SK-N-SH (cell line): Measurements from ENCODE around the gene ANKRD10. TPM values are rescaled to one million over a fixed set of nuclear protein-coding genes. Genes with fewer than 3 reads are reported as not detected.

Source experiments
- CTCF ChIA-PET: fragments of 300-600, 350-600 bp; formaldehyde crosslinking; extraction: SDS; loops from one replicate; lab custom pipeline; 2021; lab: Yijun Ruan, JAX
- POLR2A ChIA-PET: fragments of 350-600 bp; sonication (Branson Sonifier 250); formaldehyde crosslinking; extraction: SDS; loops from one replicate; lab custom pipeline; 2020; ENCODE audit warnings: antibody characterized with exemption, inconsistent platforms; lab: Yijun Ruan, JAX
- DNase-seq: peaks from one replicate; pipeline ENCODE4 v3.0.0; 2012
- H2AFZ ChIP-seq: fragments of 200-600 bp; sonication (generic); 2 replicates; pipeline ENCODE4 v1.8.1; 2016; ENCODE audit warnings: antibody characterized with exemption, mild to moderate bottlenecking, low read depth
- H3F3A ChIP-seq: fragments of 200-600 bp; sonication (generic); replicated peaks from 2 replicates; pipeline ENCODE3; 2016; ENCODE audit warnings: antibody characterized with exemption, mild to moderate bottlenecking; ENCODE audit not compliant: insufficient read depth
- H3K27ac ChIP-seq, 2 experiments: fragments of 200-500 bp in 1 of 2; fragments of 200-600 bp in 1 of 2; sonication (Bioruptor generic) in 1 of 2; sonication (generic), shearing (Covaris generic) in 1 of 2; 2 replicates each; pipeline versions ENCODE4 v1.5.1 to v1.6.1; 2014 to 2016; ENCODE audit warnings: low read depth in 2 of 2, inconsistent platforms in 1 of 2, low read length in 1 of 2, mild to moderate bottlenecking in 1 of 2, mixed read lengths in 1 of 2
- H3K27me3 ChIP-seq: fragments of 200-600 bp; sonication (generic), shearing (Covaris generic); 2 replicates; pipeline ENCODE4 v1.6.1; 2016; ENCODE audit warnings: mixed run types; ENCODE audit not compliant: insufficient read depth
- H3K36me3 ChIP-seq, 2 experiments: fragments of 200-500 bp in 1 of 2; fragments of 200-600 bp in 1 of 2; sonication (Bioruptor generic) in 1 of 2; sonication (generic) in 1 of 2; replicated peaks in 1 of 2; 2 replicates each; pipeline versions ENCODE3 to v1.5.1; 2014 to 2016; ENCODE audit warnings: low read length in 1 of 2, mild to moderate bottlenecking in 1 of 2; ENCODE audit not compliant: insufficient read depth in 2 of 2, control insufficient read depth in 1 of 2
- H3K4me1 ChIP-seq, 2 experiments: fragments of 200-500 bp in 1 of 2; fragments of 200-600 bp in 1 of 2; sonication (Bioruptor generic) in 1 of 2; sonication (generic), shearing (Covaris generic) in 1 of 2; 2 replicates each; pipeline versions ENCODE4 v1.5.1 to v1.6.1; 2014 to 2016; ENCODE audit warnings: low read depth in 1 of 2, low read length in 1 of 2, mixed run types in 1 of 2; ENCODE audit not compliant: insufficient read depth in 2 of 2, control insufficient read depth in 1 of 2
- H3K4me2 ChIP-seq: fragments of 200-600 bp; sonication (generic), shearing (Covaris generic); 2 replicates; pipeline ENCODE4 v1.6.1; 2017; ENCODE audit warnings: mixed run types
- H3K4me3 ChIP-seq, 2 experiments: fragments of 200-500 bp in 1 of 2; fragments of 200-600 bp in 1 of 2; sonication (Bioruptor generic) in 1 of 2; sonication (generic), shearing (Covaris generic) in 1 of 2; 2 replicates each; pipeline versions ENCODE4 v1.5.1 to v1.8.1; 2014 to 2016; ENCODE audit warnings: low read depth in 2 of 2, inconsistent platforms in 1 of 2, low read length in 1 of 2, mild to moderate bottlenecking in 1 of 2, mixed read lengths in 1 of 2, moderate library complexity in 1 of 2
- H3K79me2 ChIP-seq: fragments of 200-600 bp; sonication (generic); 2 replicates; pipeline ENCODE4 v1.8.1; 2017; ENCODE audit warnings: mild to moderate bottlenecking; ENCODE audit not compliant: insufficient read depth
- H3K9ac ChIP-seq: fragments of 200-600 bp; sonication (generic); 2 replicates; pipeline ENCODE4 v1.6.1; 2017; ENCODE audit warnings: mixed run types
- H3K9me2 ChIP-seq: fragments of 200-600 bp; sonication (generic); 2 replicates; pipeline ENCODE4 v1.6.1; 2017; ENCODE audit warnings: mixed run types
- H3K9me3 ChIP-seq: fragments of 200-600 bp; sonication (generic); 2 replicates; pipeline ENCODE4 v1.6.1; 2017; ENCODE audit warnings: mixed run types, mild to moderate bottlenecking, moderate library complexity
- H4K20me1 ChIP-seq: fragments of 200-600 bp; sonication (generic); 2 replicates; pipeline ENCODE4 v1.6.1; 2017; ENCODE audit warnings: mild to moderate bottlenecking, mixed run types; ENCODE audit not compliant: insufficient read depth
- EP300 ChIP-seq, 2 experiments: IDR thresholded peaks; 2 replicates each; pipeline versions ENCODE4 v1.4.0 to v1.6.1; 2012; ENCODE audit warnings: borderline replicate concordance in 1 of 2, low read depth in 1 of 2, low read length in 1 of 2
- FOSL2 ChIP-seq: IDR thresholded peaks from 2 replicates; pipeline ENCODE4 v1.4.0; 2012; ENCODE audit warnings: low read depth, mild to moderate bottlenecking, moderate library complexity, borderline replicate concordance
- FOXJ3 ChIP-seq: sonication (generic); formaldehyde crosslinking; IDR thresholded peaks from 2 replicates; pipeline ENCODE4 v1.5.1; 2020; ENCODE audit warnings: mild to moderate bottlenecking, missing genetic modification reagents
- FOXM1 ChIP-seq: IDR thresholded peaks from 2 replicates; pipeline ENCODE4 v1.4.0; 2012; ENCODE audit warnings: low read depth, mild to moderate bottlenecking
- MEF2A ChIP-seq: IDR thresholded peaks from 2 replicates; pipeline ENCODE4 v1.4.0; 2012; ENCODE audit warnings: low read depth, borderline replicate concordance
- PBX3 ChIP-seq: IDR thresholded peaks from 2 replicates; pipeline ENCODE4; 2012
- RCOR1 ChIP-seq: fragments of 150-350 bp; IDR thresholded peaks from 2 replicates; pipeline ENCODE4 v1.6.1; 2017; ENCODE audit warnings: antibody characterized with exemption, low read length
- RFX5 ChIP-seq: IDR thresholded peaks from 2 replicates; pipeline ENCODE4 v1.6.1; 2012; ENCODE audit warnings: mild to moderate bottlenecking, improper control_type of control experiment, low read length
- SMC3 ChIP-seq: IDR thresholded peaks from 2 replicates; pipeline ENCODE4 v1.6.1; 2012; ENCODE audit warnings: low read depth, low read length, improper control_type of control experiment
- TEAD4 ChIP-seq: IDR thresholded peaks from 2 replicates; pipeline ENCODE4 v1.4.0; 2012; ENCODE audit warnings: mild to moderate bottlenecking, borderline replicate concordance; ENCODE audit not compliant: insufficient read depth
- YY1 ChIP-seq: IDR thresholded peaks from 2 replicates; pipeline ENCODE4 v1.4.0; 2012; ENCODE audit warnings: low read depth, mild to moderate bottlenecking
- ZBTB33 ChIP-seq: IDR thresholded peaks from 2 replicates; pipeline ENCODE4 v1.4.0; 2012; ENCODE audit warnings: low read depth, borderline replicate concordance
- WGBS: methylation state at CpG from one replicate; pipeline ENCODE4 v1.1.6; 2017; ENCODE audit warnings: low lambda C conversion rate; 5-methylcytosine and 5-hydroxymethylcytosine counted together
- polyA plus RNA-seq, 3 experiments: library from polyadenylated mRNA; depleted of rRNA; stranded (reverse); fragments of >200 nt; gene quantifications; 2 replicates each; pipeline ENCODE4 v1.2.3, GENCODE V29; 2012
- TF ChIP-seq, protein P1 (sequence below): fragments of 200-600 bp; sonication (generic); IDR thresholded peaks from 2 replicates; pipeline ENCODE4 v1.6.1; 2017; ENCODE audit warnings: antibody characterized with exemption, mild to moderate bottlenecking, moderate library complexity

ANKRD10 gene
- polyA plus RNA-seq, 1 of the 3 experiments (the other 2 are of a cell fraction), result 53.2 TPM

- Histone ChIP-seq H3K9me3 (no peaks in the 10 kb centered on the region), H4K20me1 (no peaks in the 10 kb centered on the region), H2AFZ (no peak overlapping the region), H3K36me3 (no peaks in the 10 kb centered on the region), H3K4me3 (no peak overlapping the region), H3K9me2 (no peaks in the 10 kb centered on the region), H3F3A (no peaks in the 10 kb centered on the region), H3K79me2 (no peaks in the 10 kb centered on the region), H3K4me1 (no peaks in the 10 kb centered on the region), H3K27ac (no peak overlapping the region), H3K27me3 (no peaks in the 10 kb centered on the region; the same call in 1 of the 2 replicates), H3K4me2 (no peak overlapping the region), H3K9ac (no peak overlapping the region)
- no peak for TF ChIP-seq ZBTB33
- TF ChIP-seq YY1, result no peak
- no peak for TF ChIP-seq FOXJ3
- TF ChIP-seq SMC3, result no peak
- TF ChIP-seq EP300 (IDR thresholded peaks at IDR 0.05; ENCODE audit: borderline replicate concordance in 1 of 2, low read depth in 1 of 2, low read length in 1 of 2), result no peak
- DNase-seq, result no peak
- WGBS, result 55% methylated on average over 11 of the region's 13 CpGs
- ChIA-PET POLR2A (no interaction called here), CTCF (no interaction called here)
These were observed 24.0 kb upstream of the ANKRD10 start for GRCh38 chr13:110938662-110939421.

DNA sequence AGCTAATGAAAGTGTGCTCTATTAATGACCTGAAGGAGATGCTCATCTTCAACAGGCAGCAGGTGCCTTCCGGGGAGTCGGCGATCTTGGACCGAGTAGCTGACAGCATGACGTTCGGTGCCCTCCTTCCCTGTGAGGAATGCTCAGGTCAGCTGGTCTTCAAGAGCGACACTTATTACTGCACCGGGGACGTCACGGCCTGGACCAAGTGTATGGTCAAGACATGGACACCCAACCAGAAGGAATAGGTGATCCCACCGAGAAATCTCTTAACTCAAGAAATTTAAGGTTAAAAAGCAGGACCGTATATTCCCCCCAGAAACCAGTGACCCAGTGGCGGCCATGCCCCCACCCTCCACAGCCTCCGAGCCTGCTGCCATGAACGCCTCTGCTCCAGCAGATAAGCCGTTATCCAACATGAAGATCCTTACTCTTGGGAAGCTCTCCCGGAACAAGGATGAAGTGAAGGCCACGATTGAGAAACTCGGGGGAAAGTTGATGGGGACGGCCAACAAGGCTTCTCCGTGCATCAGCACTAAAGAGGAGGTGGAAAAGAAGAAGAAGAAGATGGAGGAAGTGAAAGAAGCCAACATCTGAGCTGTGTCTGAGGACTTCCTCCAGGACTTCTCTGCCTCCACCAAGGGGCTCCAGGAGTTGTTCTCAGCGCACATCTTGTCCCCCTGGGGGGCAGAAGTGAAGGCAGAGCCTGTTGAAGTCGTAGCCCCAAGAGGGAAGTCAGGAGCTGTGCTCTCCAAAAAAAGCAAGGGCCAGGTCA lies 22.8 kb upstream of the ANKRD10 start:
- Histone ChIP-seq H3K9me3 (no peaks in the 10 kb centered on the region), H3K36me3 (no peaks in the 10 kb centered on the region), H3K4me3 (no peak overlapping the region), H2AFZ (no peak overlapping the region), H3K9me2 (no peaks in the 10 kb centered on the region), H3F3A (no peaks in the 10 kb centered on the region), H3K9ac (no peak overlapping the region), H4K20me1 (no peaks in the 10 kb centered on the region), H3K27ac (no peak overlapping the region), H3K27me3 (no peaks in the 10 kb centered on the region; the same call in 1 of the 2 replicates), H3K79me2 (no peaks in the 10 kb centered on the region), H3K4me2 (no peak overlapping the region), H3K4me1 (no peaks in the 10 kb centered on the region)
- ChIA-PET POLR2A (no interaction called here), CTCF (interaction anchor here (1.8 kb wide), 1 partner anchor 12 kb away, joined by 5 read pairs; no protein-coding TSS in a partner anchor)
- no peak for DNase-seq
- TF ChIP-seq MEF2A, result no peak
- TF ChIP-seq FOSL2, result no peak
- TF ChIP-seq RCOR1, result no peak
- no peak for TF ChIP-seq FOXM1
- TF ChIP-seq PBX3, result no peak
- no peak for TF ChIP-seq TEAD4
- TF ChIP-seq, protein P1, sequence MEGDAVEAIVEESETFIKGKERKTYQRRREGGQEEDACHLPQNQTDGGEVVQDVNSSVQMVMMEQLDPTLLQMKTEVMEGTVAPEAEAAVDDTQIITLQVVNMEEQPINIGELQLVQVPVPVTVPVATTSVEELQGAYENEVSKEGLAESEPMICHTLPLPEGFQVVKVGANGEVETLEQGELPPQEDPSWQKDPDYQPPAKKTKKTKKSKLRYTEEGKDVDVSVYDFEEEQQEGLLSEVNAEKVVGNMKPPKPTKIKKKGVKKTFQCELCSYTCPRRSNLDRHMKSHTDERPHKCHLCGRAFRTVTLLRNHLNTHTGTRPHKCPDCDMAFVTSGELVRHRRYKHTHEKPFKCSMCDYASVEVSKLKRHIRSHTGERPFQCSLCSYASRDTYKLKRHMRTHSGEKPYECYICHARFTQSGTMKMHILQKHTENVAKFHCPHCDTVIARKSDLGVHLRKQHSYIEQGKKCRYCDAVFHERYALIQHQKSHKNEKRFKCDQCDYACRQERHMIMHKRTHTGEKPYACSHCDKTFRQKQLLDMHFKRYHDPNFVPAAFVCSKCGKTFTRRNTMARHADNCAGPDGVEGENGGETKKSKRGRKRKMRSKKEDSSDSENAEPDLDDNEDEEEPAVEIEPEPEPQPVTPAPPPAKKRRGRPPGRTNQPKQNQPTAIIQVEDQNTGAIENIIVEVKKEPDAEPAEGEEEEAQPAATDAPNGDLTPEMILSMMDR, result no peak
- TF ChIP-seq RFX5, result no peak
- WGBS, result 51% methylated on average over 23 of the region's 23 CpGs
